ENCODE data around the gene FUS. TPM values are rescaled to one million over a fixed set of nuclear protein-coding genes. Genes with fewer than 3 reads are reported as not detected.

The FUS gene
- total and polyA plus RNA-seq, 9 of the 15 experiments (the other 6 are each of a cell fraction or from before 2014, with no cell fraction given) = 43.9 to 575 (median 87.2) TPM

- POLR2A ChIA-PET = no interaction called here
- no peaks in the 10 kb centered on the region for H3K79me2 ChIP-seq (ENCODE audit: control insufficient read depth, insufficient read depth, low read length)
- H3K4me2 ChIP-seq (ENCODE audit: insufficient read depth, low read length) = no peak overlapping the region
- no TSS peak for BruUV-seq (replicated peaks)
- 0 out of 3 replicates have a peak, but pooled peaks have one; percentile 13 for ATAC-seq
- in situ Hi-C loops (cut with MboI) = no loop called here
- H3K9me3 ChIP-seq (replicated peaks; ENCODE audit: control insufficient read depth, insufficient read depth, low read depth, low read length) = no peaks in the 10 kb centered on the region
- H3K4me3 ChIP-seq = no peak overlapping the region
- H3K9ac ChIP-seq (ENCODE audit: insufficient read depth in 1 of 2, low read depth in 2 of 2, low read length in 2 of 2) = peak overlapping the region in 1 of 2 experiments; percentile 35; a peak in 2 of 4 replicates
- FAIRE-seq = no peak
- H3K27ac ChIP-seq (ENCODE audit: extremely low read depth, low read depth, low read length) = no peak overlapping the region
- H3K4me1 ChIP-seq (replicated peaks in 1 of 2; ENCODE audit: control insufficient read depth in 2 of 2, insufficient read depth in 2 of 2, low read length in 2 of 2) = peaks cover 3 to 35% of the 10 kb centered on the region in 2 experiments; a peak in 3 of 5 replicates
- 52% methylated on average over 9 of the region's 12 CpGs for WGBS (ENCODE audit: insufficient coverage, low coverage, missing lambda C conversion rate)
- no peaks in the 10 kb centered on the region for H3K27me3 ChIP-seq (ENCODE audit: control insufficient read depth in 2 of 2, insufficient read depth in 2 of 2, low read length in 2 of 2)
- no peaks in the 10 kb centered on the region for H4K20me1 ChIP-seq (replicated peaks; ENCODE audit: control insufficient read depth, insufficient read depth, low read length)
- peak overlapping the region; percentile 85 for H2AFZ ChIP-seq (ENCODE audit: low read depth, low read length)
- DNase-seq (ENCODE audit: extremely low read depth in 1 of 4, low spot score in 3 of 4) = peak in 1 of 4 experiments; percentile 11
- no peaks in the 10 kb centered on the region for H3K36me3 ChIP-seq (ENCODE audit: control insufficient read depth, insufficient read depth, low read length)
- intact Hi-C loops (cut with micrococcal nuclease) = no loop called here
- H3K9me1 ChIP-seq (ENCODE audit: control insufficient read depth, insufficient read depth, low read length) = no peaks in the 10 kb centered on the region
- CTCF ChIA-PET (ENCODE audit: low intra/inter-chr PET ratio) = no interaction called here
- TF ChIP-seq ARNT (IDR thresholded peaks at IDR 0.05) (peak in 1 of 2 experiments; percentile 48; a peak in 1 of 4 replicates), ZNF143 (CRISPR knock-in tag; IDR thresholded peaks at IDR 0.05) (peak; percentile 66), THAP12 (CRISPR knock-in tag; IDR thresholded peaks at IDR 0.05) (no peak), ZBTB2 (IDR thresholded peaks at IDR 0.05) (no peak), FOXO4 (CRISPR knock-in tag; IDR thresholded peaks at IDR 0.05) (no peak), TFE3 (CRISPR knock-in tag; IDR thresholded peaks at IDR 0.05) (no peak), STAT5A (IDR thresholded peaks at IDR 0.05; ENCODE audit: borderline replicate concordance, low read length) (no peak), ZNF431 (CRISPR knock-in tag; IDR thresholded peaks at IDR 0.05) (no peak), KDM4B (IDR thresholded peaks at IDR 0.05; ENCODE audit: borderline replicate concordance in 2 of 2, low read depth in 1 of 2) (no peak), STAT6 (CRISPR knock-in tag; IDR thresholded peaks at IDR 0.05) (no peak)
Measured at GRCh38 chr16:31221357-31222160, 41.6 kb downstream of the FUS start.
